ENCODE results near the gene KCNH2.
"Not testable (repeated sequence)": the region's sequence is repeated elsewhere in the genome, so short reads cannot be mapped to it uniquely, and the experiment has no call there.

Gene KCNH2

DNA sequence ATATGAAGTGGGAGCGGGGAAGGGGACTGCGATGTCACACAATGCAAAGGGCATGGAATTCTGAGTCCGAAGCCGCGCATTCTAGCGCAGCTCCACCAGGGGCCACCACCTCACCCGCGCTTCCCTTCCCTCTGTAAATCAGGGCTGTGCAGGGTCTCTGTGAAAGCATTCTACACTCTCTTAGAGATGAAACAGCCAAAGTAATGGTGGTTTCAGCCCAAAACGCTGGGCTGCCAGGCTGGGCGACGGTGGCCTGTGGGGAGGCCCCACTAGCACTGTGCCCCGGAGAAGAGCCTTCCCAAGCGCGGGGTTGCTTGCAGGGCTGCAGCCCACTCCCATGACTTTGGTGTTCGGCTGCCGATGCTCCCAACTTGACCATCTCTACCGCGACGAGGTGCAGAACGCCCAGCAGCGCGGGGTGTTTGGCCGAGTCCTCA lies 34.8 kb upstream of the KCNH2 start:
- no peak for DNase-seq (ENCODE audit: low read depth in 2 of 3, low spot score in 2 of 3)

- no peak for DNase-seq (ENCODE audit: low read depth in 2 of 3, low spot score in 2 of 3)
Measured at GRCh38 chr7:151012031-151012692, 34.0 kb upstream of the KCNH2 start.

GRCh38 chr7:151011616-151012015 lies 33.5 kb upstream of the KCNH2 start:
- DNase-seq (ENCODE audit: low read depth in 2 of 3, low spot score in 2 of 3): not testable (repeated sequence)

GRCh38 chr7:151011097-151011409 lies 32.9 kb upstream of the KCNH2 start:
- DNase-seq (ENCODE audit: low read depth in 2 of 3, low spot score in 2 of 3): no peak

GRCh38 chr7:151010307-151011096 lies 32.4 kb upstream of the KCNH2 start:
- DNase-seq (ENCODE audit: low read depth in 2 of 3, low spot score in 2 of 3): no peak

DNA sequence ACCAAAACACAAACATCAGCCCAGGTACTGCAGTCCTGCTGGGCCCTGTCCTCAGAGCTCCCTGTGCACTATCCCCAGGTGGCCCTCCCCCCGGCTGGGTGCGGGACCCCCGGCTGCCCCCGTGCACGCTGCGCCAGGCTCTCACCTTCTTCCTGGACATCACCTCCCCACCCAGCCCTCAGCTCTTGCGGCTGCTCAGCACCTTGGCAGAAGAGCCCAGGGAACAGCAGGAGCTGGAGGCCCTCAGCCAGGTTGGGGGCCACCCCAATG lies 31.9 kb upstream of the KCNH2 start:
- no peak for DNase-seq (ENCODE audit: low read depth in 2 of 3, low spot score in 2 of 3)

DNA sequence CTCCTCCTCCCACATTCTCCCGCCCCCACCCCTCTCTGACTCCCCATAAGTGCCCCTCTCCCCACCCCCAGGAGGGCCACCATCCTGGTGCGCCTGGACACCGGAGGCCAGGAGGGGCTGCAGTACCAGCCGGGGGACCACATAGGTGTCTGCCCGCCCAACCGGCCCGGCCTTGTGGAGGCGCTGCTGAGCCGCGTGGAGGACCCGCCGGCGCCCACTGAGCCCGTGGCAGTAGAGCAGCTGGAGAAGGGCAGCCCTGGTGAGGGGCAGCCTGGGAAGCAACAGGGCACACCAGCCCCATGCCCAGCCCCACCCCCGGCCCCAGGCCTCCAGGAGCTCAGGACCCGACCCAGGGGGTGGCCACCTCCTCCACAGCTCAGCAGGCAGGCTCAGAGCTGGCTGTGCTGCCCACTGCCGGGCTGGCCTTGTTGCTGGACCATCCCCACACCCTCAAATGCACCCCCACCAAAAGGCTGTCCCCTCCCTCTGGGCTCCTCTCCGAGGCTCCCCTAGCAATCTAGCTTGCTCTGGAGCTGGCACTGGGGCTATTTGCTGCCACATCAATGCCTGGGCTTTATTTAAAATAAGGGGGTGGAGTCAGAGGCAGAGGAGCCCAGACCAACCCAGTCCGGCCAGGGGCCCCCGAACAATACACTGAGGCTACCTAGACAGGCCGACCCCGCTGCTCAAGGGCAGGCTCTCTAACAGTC lies 31.4 kb upstream of the KCNH2 start:
- no peak for DNase-seq (ENCODE audit: low read depth in 2 of 3, low spot score in 2 of 3)

GRCh38 chr7:151008511-151009323 lies 30.6 kb upstream of the KCNH2 start:
- DNase-seq (ENCODE audit: low read depth in 2 of 3, low spot score in 2 of 3): peak; percentile 71 to 84 (median 75)

- DNase-seq (ENCODE audit: low read depth in 2 of 3, low spot score in 2 of 3): no peak
Measured at GRCh38 chr7:151008143-151008510, 30.0 kb upstream of the KCNH2 start.

DNA sequence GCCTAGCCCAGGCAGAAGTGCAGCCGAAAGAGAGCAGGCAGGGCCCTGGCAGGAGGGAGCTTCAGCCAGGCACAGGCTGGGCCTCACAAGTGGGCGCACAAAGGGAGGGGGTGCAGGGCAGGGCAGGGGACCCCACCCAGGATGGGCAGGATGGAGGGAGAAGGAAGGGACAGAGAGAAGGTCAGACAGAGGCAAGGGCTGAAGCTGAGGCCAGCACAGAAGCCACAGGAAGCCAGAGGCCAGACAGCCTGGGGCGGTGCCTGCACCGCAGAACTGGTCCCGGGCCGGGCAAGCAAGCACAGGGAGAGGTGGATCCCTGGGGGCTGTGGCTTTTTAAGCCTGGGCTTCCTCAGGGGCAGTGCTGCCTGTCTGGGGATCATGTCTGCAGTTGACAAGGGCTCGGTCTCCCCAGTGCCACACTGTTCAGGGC lies 29.4 kb upstream of the KCNH2 start:
- DNase-seq (ENCODE audit: low read depth in 2 of 3, low spot score in 2 of 3): no peak

DNA sequence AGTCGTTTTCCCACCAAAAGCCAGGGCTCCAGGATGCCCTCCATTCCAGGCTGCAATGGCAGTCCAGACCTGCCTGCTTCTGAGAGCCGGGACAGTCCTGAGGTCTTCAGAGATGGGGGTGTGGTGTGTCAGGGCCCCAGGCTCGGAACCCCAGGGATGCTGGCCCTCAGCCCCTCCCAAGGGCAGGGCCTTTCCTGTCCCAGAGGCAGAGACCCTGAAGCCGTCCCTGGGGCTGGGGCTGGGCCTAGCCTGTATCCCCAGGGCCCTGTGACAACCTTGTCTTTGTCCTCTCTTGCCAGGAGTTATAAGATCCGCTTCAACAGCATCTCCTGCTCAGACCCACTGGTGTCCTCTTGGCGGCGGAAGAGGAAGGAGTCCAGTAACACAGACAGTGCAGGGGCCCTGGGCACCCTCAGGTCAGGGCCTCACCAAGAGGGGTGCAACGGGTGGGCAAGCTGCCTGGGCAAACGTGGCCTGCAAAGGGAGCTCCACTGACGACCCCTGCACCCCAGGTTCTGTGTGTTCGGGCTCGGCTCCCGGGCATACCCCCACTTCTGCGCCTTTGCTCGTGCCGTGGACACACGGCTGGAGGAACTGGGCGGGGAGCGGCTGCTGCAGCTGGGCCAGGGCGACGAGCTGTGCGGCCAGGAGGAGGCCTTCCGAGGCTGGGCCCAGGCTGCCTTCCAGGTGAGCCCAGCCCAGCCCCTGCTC lies 28.6 kb upstream of the KCNH2 start:
- DNase-seq (ENCODE audit: low read depth in 2 of 3, low spot score in 2 of 3): no peak

DNA sequence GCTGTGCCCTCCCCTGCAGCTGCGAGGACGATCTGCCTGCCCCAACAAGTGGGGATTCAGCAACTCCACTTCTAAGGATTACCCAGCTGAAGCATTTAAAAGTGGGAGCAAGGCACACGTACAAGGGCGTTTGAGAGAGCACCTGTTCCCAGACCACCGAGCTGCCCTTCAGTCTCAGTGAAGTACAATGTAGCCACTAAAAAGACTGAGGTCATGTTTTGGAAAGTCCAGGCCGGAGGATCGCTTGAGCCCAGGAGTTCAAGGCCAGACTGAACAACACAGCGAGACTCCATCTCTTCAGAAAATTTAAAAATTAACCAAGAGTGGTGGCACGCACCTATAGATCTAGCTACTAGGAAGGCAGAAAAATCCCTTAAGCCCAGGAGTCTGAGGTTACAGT lies 27.4 kb upstream of the KCNH2 start:
- DNase-seq (ENCODE audit: low read depth in 2 of 3, low spot score in 2 of 3): no peak

DNA sequence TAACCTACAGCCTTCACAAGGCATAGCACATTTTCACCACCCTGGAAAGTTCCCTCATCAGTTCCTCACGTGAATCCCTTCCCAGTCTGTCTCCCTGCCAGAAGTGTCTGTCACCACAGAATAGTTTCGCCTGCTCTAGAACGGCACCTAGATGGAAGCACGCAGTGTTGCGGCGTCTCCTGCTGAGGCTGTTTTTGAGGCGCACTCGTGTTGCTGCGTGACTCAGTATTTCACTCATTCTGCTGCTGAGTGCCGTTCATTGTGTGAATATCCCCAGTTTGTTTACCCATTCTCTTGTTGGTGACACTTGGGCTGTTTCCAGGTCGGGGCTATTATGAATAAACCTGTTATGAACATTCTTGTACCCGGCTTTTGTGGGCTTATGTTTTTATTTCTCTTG lies 25.5 kb upstream of the KCNH2 start:
- DNase-seq (ENCODE audit: low read depth in 2 of 3, low spot score in 2 of 3): no peak

- DNase-seq (ENCODE audit: low read depth in 2 of 3, low spot score in 2 of 3): no peak
Measured at GRCh38 chr7:151001546-151001945, 23.4 kb upstream of the KCNH2 start.

DNA sequence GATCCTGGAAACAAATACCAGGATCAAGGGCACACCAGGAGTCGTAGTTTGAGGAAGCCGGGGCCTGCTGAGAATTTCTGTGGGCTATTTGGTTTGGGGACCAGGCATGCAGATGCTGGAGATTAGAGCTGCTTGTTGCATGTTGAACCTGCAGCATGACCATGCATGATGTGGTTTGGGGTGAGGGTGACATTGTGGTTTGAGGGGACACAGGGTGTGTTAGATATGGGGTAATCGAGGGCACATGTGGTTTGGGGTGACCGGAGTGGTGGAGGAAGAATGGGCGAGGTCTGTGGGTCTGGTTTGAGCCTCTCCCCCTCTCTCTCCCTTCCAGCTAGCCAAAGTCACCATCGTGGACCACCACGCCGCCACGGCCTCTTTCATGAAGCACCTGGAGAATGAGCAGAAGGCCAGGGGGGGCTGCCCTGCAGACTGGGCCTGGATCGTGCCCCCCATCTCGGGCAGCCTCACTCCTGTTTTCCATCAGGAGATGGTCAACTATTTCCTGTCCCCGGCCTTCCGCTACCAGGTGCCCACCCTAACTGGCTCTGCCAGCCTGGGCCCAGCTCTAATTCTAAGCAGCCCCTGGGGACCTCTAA lies 22.9 kb upstream of the KCNH2 start:
- no peak for DNase-seq (ENCODE audit: low read depth in 2 of 3, low spot score in 2 of 3)

- no peak for DNase-seq (ENCODE audit: low read depth in 2 of 3, low spot score in 2 of 3)
Measured at GRCh38 chr7:150999497-151000230, 21.5 kb upstream of the KCNH2 start.

DNA sequence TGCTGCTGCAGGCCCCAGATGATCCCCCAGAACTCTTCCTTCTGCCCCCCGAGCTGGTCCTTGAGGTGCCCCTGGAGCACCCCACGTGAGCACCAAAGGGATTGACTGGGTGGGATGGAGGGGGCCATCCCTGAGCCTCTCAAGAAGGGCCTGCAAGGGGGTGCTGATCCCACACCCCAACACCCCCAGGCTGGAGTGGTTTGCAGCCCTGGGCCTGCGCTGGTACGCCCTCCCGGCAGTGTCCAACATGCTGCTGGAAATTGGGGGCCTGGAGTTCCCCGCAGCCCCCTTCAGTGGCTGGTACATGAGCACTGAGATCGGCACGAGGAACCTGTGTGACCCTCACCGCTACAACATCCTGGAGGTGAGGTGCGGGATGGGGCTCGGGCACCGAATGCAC lies 20.9 kb upstream of the KCNH2 start:
- DNase-seq (ENCODE audit: low read depth in 2 of 3, low spot score in 2 of 3): no peak

DNA sequence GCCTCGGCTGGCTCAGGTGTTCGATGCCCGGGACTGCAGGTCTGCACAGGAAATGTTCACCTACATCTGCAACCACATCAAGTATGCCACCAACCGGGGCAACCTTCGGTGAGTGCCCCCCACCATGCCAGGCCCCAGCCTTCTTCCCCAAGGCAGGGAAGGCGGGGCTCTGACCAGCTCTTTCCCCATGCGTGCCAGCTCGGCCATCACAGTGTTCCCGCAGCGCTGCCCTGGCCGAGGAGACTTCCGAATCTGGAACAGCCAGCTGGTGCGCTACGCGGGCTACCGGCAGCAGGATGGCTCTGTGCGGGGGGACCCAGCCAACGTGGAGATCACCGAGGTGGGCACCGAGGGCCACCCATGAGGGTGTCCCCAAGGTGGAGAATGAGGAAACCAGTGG lies 20.2 kb upstream of the KCNH2 start:
- no peak for DNase-seq (ENCODE audit: low read depth in 2 of 3, low spot score in 2 of 3)

DNA sequence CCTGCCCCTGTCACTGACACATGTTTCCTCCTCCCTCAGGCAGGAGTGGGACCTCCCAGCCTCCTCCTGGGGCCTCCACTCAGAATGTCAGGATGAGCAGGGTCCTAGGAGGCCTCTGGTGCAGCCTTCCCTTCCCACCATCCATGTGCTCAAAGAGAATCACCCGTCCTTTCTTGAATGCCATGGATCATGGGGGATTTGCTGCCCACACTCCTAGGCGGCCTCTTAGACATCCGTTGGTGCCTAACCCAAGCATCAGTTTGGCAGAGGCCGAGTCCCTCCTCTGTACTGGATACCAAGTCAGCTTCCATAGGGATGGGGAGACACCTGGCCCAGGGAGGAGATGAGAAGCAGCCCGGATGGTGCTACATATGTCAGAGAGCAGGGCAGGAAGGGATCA lies 19.7 kb upstream of the KCNH2 start:
- DNase-seq (ENCODE audit: low read depth in 2 of 3, low spot score in 2 of 3): no peak

- DNase-seq (ENCODE audit: low read depth in 2 of 3, low spot score in 2 of 3): no peak
Measured at GRCh38 chr7:150997075-150997511, 19.0 kb upstream of the KCNH2 start.

Data from activated CD8-positive, alpha-beta memory T cell treated with anti-CD3 and anti-CD28 coated beads for 48 hours (primary cell).